Measurements from ENCODE around the gene ATP6V0C.

DNA sequence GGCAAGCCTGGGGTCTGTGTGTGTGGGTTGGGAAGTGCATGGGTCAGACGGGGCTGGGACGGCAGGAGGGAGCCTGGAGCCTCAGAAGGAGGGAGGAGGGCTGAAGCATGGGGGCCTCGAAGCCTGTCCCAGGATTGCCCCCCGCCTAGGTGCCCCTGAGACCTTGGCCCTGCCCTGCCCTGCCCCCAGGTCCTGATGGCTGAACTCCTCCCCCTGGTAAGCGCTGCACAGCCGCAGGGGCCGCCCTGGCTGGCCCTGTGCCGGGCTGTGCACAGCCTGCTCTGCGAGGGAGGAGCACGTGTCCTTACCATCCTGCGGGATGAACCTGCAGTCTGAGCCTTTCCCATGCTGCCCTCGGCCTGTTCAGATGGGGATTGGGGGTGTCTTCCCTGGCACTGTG, 49.4 kb upstream of the ATP6V0C start:
- TF ChIP-seq POLR2A (IDR thresholded peaks at IDR 0.05) (no peak), POLR2AphosphoS5 (IDR thresholded peaks at IDR 0.05) (no peak)
- TF ChIP-seq, protein P1, sequence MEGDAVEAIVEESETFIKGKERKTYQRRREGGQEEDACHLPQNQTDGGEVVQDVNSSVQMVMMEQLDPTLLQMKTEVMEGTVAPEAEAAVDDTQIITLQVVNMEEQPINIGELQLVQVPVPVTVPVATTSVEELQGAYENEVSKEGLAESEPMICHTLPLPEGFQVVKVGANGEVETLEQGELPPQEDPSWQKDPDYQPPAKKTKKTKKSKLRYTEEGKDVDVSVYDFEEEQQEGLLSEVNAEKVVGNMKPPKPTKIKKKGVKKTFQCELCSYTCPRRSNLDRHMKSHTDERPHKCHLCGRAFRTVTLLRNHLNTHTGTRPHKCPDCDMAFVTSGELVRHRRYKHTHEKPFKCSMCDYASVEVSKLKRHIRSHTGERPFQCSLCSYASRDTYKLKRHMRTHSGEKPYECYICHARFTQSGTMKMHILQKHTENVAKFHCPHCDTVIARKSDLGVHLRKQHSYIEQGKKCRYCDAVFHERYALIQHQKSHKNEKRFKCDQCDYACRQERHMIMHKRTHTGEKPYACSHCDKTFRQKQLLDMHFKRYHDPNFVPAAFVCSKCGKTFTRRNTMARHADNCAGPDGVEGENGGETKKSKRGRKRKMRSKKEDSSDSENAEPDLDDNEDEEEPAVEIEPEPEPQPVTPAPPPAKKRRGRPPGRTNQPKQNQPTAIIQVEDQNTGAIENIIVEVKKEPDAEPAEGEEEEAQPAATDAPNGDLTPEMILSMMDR (IDR thresholded peaks at IDR 0.05): no peak
